ENCODE measurements around the gene R3HDM1. TPM values are rescaled to one million over a fixed set of nuclear protein-coding genes. Genes with fewer than 3 reads are reported as not detected.
"Not testable (repeated sequence)": the region's sequence is repeated elsewhere in the genome, so short reads cannot be mapped to it uniquely, and the experiment has no call there.

R3HDM1 gene
- total and polyA plus RNA-seq, 2 donors (not counting 1 experiment from before 2014, with no cell fraction given), result 23.7 to 57.8 TPM

DNA sequence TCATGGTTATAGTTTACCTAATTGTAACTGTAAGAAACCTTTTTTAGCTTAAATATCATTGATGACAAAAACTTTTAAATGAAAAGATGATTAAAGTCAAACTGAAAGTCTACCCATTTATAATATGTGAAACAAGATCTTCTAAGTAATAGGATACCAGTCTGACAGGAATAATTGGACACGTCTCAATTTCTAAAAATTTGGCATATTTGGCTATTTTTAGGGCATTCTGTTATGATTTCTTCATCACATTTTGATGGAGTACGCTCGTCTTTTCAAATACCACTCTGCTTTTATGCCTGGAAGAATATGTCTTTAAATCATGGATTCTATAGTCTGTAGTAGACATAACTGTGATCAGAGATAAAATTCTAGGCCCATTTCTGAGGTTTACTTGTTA, 1.3 kb downstream of the R3HDM1 start:
- Histone ChIP-seq H3K4me1 (ENCODE audit: control insufficient read depth in 2 of 2, insufficient read depth in 2 of 2, low read length in 2 of 2) (peaks cover 13 to 14% of the 10 kb centered on the region in 2 donors), H3K36me3 (replicated peaks in 1 of 2; ENCODE audit: control extremely low read depth in 1 of 2, control insufficient read depth in 1 of 2, extremely low read depth in 1 of 2, insufficient read depth in 2 of 2, low read length in 1 of 2) (no peaks in the 10 kb centered on the region), H3K9me3 (ENCODE audit: control extremely low read depth in 1 of 3, control insufficient read depth in 2 of 3, insufficient read depth in 1 of 3, low read length in 2 of 3) (no peaks in the 10 kb centered on the region), H4K20me1 (ENCODE audit: control insufficient read depth, insufficient read depth, low read length, poor library complexity, severe bottlenecking) (no peaks in the 10 kb centered on the region), H3K27me3 (replicated peaks in 1 of 4; ENCODE audit: control extremely low read depth in 1 of 4, control insufficient read depth in 3 of 4, insufficient read depth in 4 of 4, low read length in 3 of 4) (no peaks in the 10 kb centered on the region), H3K4me3 (ENCODE audit: control extremely low read depth in 1 of 5, extremely low read depth in 1 of 5, insufficient read depth in 1 of 5, low read depth in 2 of 5, low read length in 4 of 5) (no peak overlapping the region), H2AFZ (ENCODE audit: insufficient read depth, low read depth, low read length, poor library complexity, severe bottlenecking) (no peak overlapping the region), H3K4me2 (replicated peaks; ENCODE audit: low read depth, low read length, poor library complexity, severe bottlenecking) (peak overlapping the region; percentile 14), H3K79me2 (ENCODE audit: control insufficient read depth, insufficient read depth, low read length) (peaks cover 45% of the 10 kb centered on the region), H3K27ac (ENCODE audit: low read length in 2 of 2) (no peak overlapping the region), H3K9ac (ENCODE audit: low read length) (no peak overlapping the region)
- Mint-ChIP-seq H3K27me3 (no peaks in the 10 kb centered on the region), H3K4me3 (peak overlapping the region; percentile 47), H3K27ac (no peak overlapping the region), H3K4me1 (peaks cover 12% of the 10 kb centered on the region), H3K9me3 (ENCODE audit: insufficient read depth) (no peaks in the 10 kb centered on the region)
- ChIA-PET CTCF (no interaction called here), POLR2A (no interaction called here)
- ATAC-seq (ENCODE audit: low read depth) (no peak), DNase-seq (no peak)
- TF ChIP-seq EZH2 (IDR thresholded peaks at IDR 0.05; ENCODE audit: borderline replicate concordance, insufficient read depth, low read depth, low read length, poor library complexity, severe bottlenecking), result no peak
- TF ChIP-seq, protein P1, sequence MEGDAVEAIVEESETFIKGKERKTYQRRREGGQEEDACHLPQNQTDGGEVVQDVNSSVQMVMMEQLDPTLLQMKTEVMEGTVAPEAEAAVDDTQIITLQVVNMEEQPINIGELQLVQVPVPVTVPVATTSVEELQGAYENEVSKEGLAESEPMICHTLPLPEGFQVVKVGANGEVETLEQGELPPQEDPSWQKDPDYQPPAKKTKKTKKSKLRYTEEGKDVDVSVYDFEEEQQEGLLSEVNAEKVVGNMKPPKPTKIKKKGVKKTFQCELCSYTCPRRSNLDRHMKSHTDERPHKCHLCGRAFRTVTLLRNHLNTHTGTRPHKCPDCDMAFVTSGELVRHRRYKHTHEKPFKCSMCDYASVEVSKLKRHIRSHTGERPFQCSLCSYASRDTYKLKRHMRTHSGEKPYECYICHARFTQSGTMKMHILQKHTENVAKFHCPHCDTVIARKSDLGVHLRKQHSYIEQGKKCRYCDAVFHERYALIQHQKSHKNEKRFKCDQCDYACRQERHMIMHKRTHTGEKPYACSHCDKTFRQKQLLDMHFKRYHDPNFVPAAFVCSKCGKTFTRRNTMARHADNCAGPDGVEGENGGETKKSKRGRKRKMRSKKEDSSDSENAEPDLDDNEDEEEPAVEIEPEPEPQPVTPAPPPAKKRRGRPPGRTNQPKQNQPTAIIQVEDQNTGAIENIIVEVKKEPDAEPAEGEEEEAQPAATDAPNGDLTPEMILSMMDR (IDR thresholded peaks at IDR 0.05), result no peak
- no CpG with 5 or more reads among the region's 3 CpGs for WGBS (ENCODE audit: insufficient coverage)
- intact Hi-C loops (cut with micrococcal nuclease), result loop anchor here (10.0 kb wide), 1 partner anchor 602 kb away; no protein-coding TSS in a partner anchor

DNA sequence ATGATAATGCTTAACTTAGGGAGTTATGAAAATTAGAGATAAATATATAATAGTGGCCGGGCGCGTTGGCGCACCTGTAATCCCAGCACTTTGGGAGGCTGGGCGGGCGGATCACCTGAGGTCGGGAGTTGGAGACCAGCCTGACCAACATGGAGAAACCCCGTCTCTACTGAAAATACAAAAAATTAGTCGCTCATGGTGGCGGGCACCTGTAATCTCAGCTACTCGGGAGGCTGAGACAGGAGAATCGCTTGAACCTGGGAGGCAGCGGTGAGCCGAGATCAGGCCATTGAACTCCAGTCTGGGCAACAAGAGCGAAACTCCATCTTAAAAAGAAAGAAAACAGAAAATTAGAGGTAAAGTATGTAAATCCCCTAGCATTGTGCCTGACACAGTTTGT, 2.3 kb downstream of the R3HDM1 start:
- WGBS (ENCODE audit: insufficient coverage), result 98% methylated on average over 7 of the region's 15 CpGs
- H3K36me3 ChIP-seq (replicated peaks in 1 of 2; ENCODE audit: control extremely low read depth in 1 of 2, control insufficient read depth in 1 of 2, extremely low read depth in 1 of 2, insufficient read depth in 2 of 2, low read length in 1 of 2); DNase-seq; ATAC-seq (ENCODE audit: low read depth); CTCF ChIA-PET; H4K20me1 ChIP-seq (ENCODE audit: control insufficient read depth, insufficient read depth, low read length, poor library complexity, severe bottlenecking); H3K9ac ChIP-seq (ENCODE audit: low read length); H3K9me3 ChIP-seq (ENCODE audit: control extremely low read depth in 1 of 3, control insufficient read depth in 2 of 3, insufficient read depth in 1 of 3, low read length in 2 of 3); POLR2A ChIA-PET; H3K4me2 ChIP-seq (replicated peaks; ENCODE audit: low read depth, low read length, poor library complexity, severe bottlenecking); H3K27me3 ChIP-seq (replicated peaks in 1 of 4; ENCODE audit: control extremely low read depth in 1 of 4, control insufficient read depth in 3 of 4, insufficient read depth in 4 of 4, low read length in 3 of 4); H3K4me3 ChIP-seq (ENCODE audit: control extremely low read depth in 1 of 5, extremely low read depth in 1 of 5, insufficient read depth in 1 of 5, low read depth in 2 of 5, low read length in 4 of 5); H2AFZ ChIP-seq (ENCODE audit: insufficient read depth, low read depth, low read length, poor library complexity, severe bottlenecking); H3K9me3 Mint-ChIP-seq (ENCODE audit: insufficient read depth); H3K27ac ChIP-seq (ENCODE audit: low read length in 2 of 2); H3K4me3 Mint-ChIP-seq; H3K27ac Mint-ChIP-seq; H3K27me3 Mint-ChIP-seq: not testable (repeated sequence)
- intact Hi-C loops (cut with micrococcal nuclease), result loop anchor here (10.0 kb wide), 1 partner anchor 601 kb away; no protein-coding TSS in a partner anchor
- H3K4me1 Mint-ChIP-seq, result peaks cover 12% of the 10 kb centered on the region
- Histone ChIP-seq H3K4me1 (ENCODE audit: control insufficient read depth in 2 of 2, insufficient read depth in 2 of 2, low read length in 2 of 2) (peaks cover 13 to 14% of the 10 kb centered on the region in 2 donors), H3K79me2 (ENCODE audit: control insufficient read depth, insufficient read depth, low read length) (peaks cover 53% of the 10 kb centered on the region)

All from B cell (primary cell).